ENCODE results near the gene FCRLA.
A peak's percentile ranks its signal among the peaks of the same experiment; 100 is the strongest.

DNA sequence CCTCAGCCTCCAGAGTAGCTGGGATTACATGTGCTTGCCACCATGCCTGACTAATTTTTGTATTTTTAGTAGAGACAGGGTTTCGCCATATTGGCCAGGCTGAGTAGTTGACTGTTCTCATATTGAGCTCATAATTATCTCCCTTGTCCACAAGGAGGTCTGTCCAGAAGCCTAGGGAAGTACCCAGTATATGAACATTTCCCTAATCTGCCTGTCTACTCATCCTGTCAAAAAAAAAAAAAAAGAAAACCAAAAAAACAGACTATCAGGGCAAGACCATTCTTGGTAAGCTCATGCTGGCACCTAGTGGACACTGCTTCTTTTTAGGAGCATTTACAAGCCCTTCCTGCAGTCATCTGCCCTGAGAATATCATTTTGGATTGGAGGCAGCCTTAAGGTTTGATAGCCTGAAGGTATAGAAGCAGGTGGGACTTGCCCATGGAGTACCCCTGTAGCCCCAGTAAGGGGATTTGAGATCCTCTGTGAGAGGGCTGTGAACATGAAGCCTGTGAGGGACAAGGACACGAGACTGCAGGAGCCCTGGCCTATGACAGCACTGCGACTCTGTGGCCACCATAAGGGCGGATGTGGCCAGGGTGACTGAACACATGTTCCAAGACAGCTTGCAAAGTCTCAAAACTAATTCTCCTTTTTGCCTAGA is 31.7 kb downstream of the FCRLA start:
- TF ChIP-seq, protein P1, sequence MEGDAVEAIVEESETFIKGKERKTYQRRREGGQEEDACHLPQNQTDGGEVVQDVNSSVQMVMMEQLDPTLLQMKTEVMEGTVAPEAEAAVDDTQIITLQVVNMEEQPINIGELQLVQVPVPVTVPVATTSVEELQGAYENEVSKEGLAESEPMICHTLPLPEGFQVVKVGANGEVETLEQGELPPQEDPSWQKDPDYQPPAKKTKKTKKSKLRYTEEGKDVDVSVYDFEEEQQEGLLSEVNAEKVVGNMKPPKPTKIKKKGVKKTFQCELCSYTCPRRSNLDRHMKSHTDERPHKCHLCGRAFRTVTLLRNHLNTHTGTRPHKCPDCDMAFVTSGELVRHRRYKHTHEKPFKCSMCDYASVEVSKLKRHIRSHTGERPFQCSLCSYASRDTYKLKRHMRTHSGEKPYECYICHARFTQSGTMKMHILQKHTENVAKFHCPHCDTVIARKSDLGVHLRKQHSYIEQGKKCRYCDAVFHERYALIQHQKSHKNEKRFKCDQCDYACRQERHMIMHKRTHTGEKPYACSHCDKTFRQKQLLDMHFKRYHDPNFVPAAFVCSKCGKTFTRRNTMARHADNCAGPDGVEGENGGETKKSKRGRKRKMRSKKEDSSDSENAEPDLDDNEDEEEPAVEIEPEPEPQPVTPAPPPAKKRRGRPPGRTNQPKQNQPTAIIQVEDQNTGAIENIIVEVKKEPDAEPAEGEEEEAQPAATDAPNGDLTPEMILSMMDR (IDR thresholded peaks at IDR 0.05) = peak in 1 of 6 experiments; percentile 22
- no peak for TF ChIP-seq POLR2A (IDR thresholded peaks at IDR 0.05)

All from thyroid gland (tissue), 4 donors.